CD14-positive monocyte (primary cell): Measurements from ENCODE around the gene COL4A5. TPM values are rescaled to one million over a fixed set of nuclear protein-coding genes. Genes with fewer than 3 reads are reported as not detected.
"Not testable (repeated sequence)": the region's sequence is repeated elsewhere in the genome, so short reads cannot be mapped to it uniquely, and the experiment has no call there.

Source experiments
- DNase-seq, 3 donors: peaks; one replicate each; pipeline ENCODE4 v3.0.0-alpha.2; 2011 to 2022
- H2AFZ ChIP-seq: 2 replicates; pipeline ENCODE4 v1.6.0; 2012; ENCODE audit warnings: mild to moderate bottlenecking, low read depth, low read length, inconsistent platforms; ENCODE audit not compliant: insufficient read depth, poor library complexity, severe bottlenecking
- H3K27ac ChIP-seq, 2 donors: 1 replicate in 1 of 2; 2 replicates in 1 of 2; pipeline ENCODE4 v1.5.1; 2012 to 2013; ENCODE audit warnings: low read length in 2 of 2, control low read depth in 1 of 2, inconsistent platforms in 1 of 2, low read depth in 1 of 2, mild to moderate bottlenecking in 1 of 2
- H3K27me3 ChIP-seq, 2 donors: one replicate each; pipeline versions ENCODE4 v1.6.0 to v1.6.1; 2011 to 2013; ENCODE audit warnings: low read length in 2 of 2; ENCODE audit not compliant: control insufficient read depth in 2 of 2, insufficient read depth in 2 of 2
- H3K36me3 ChIP-seq, 2 donors: replicated peaks in 1 of 2; 1 replicate in 1 of 2; 2 replicates in 1 of 2; pipeline versions ENCODE4 v1.5.1 to v1.6.1; 2012 to 2013; ENCODE audit warnings: low read length in 2 of 2, control low read depth in 1 of 2, inconsistent platforms in 1 of 2, mild to moderate bottlenecking in 1 of 2; ENCODE audit not compliant: insufficient read depth in 2 of 2, control insufficient read depth in 1 of 2
- H3K4me1 ChIP-seq, 2 donors: 1 replicate in 1 of 2; 2 replicates in 1 of 2; pipeline versions ENCODE4 v1.5.1 to v1.6.1; 2012 to 2013; ENCODE audit warnings: low read length in 2 of 2, control low read depth in 1 of 2, inconsistent platforms in 1 of 2, mild to moderate bottlenecking in 1 of 2, moderate library complexity in 1 of 2; ENCODE audit not compliant: insufficient read depth in 2 of 2, control insufficient read depth in 1 of 2
- H3K4me2 ChIP-seq: replicated peaks from 2 replicates; pipeline ENCODE3; 2012; ENCODE audit warnings: low read length, moderate library complexity, mild to moderate bottlenecking; ENCODE audit not compliant: poor library complexity, severe bottlenecking; ENCODE audit errors: extremely low read depth
- H3K4me3 ChIP-seq, 3 experiments: fragments of 200-600 bp in 1 of 3; sonication (generic) in 1 of 3; replicated peaks in 1 of 3; 1 replicate in 2 of 3; 2 replicates in 1 of 3; pipeline ENCODE4 v1.5.1; 2011 to 2013; ENCODE audit warnings: low read length in 3 of 3, mild to moderate bottlenecking in 3 of 3, control low read depth in 2 of 3, low read depth in 2 of 3, inconsistent platforms in 1 of 3, moderate library complexity in 1 of 3
- H3K79me2 ChIP-seq: 2 replicates; pipeline ENCODE4 v1.6.0; 2012; ENCODE audit warnings: mild to moderate bottlenecking, control low read depth, inconsistent platforms, low read length, moderate library complexity; ENCODE audit not compliant: insufficient read depth
- H3K9ac ChIP-seq: 2 replicates; pipeline ENCODE4 v1.6.0; 2017; ENCODE audit warnings: low read length, mild to moderate bottlenecking; ENCODE audit not compliant: insufficient read depth, poor library complexity, severe bottlenecking
- H3K9me3 ChIP-seq, 2 donors: replicated peaks in 1 of 2; 1 replicate in 1 of 2; 2 replicates in 1 of 2; pipeline versions ENCODE4 v1.5.1 to v1.6.1; 2012 to 2013; ENCODE audit warnings: low read length in 2 of 2, control low read depth in 1 of 2; ENCODE audit not compliant: control insufficient read depth in 1 of 2, insufficient read depth in 1 of 2
- H4K20me1 ChIP-seq: 2 replicates; pipeline ENCODE4 v1.6.0; 2012; ENCODE audit warnings: mild to moderate bottlenecking, low read length, control low read depth, moderate library complexity; ENCODE audit not compliant: insufficient read depth
- H3K27ac Mint-ChIP-seq, 7 donors: one replicate each; pipeline ENCODE4 v1.8.0; 2020; ENCODE audit warnings: mild to moderate bottlenecking in 7 of 7, mixed read lengths in 7 of 7, moderate library complexity in 6 of 7, inconsistent platforms in 2 of 7
- H3K27me3 Mint-ChIP-seq, 3 donors: one replicate each; pipeline ENCODE4 v1.8.0; 2021 to 2022; ENCODE audit warnings: low read depth in 3 of 3, mild to moderate bottlenecking in 3 of 3, mixed read lengths in 3 of 3, moderate library complexity in 3 of 3, inconsistent platforms in 1 of 3
- H3K36me3 Mint-ChIP-seq, 2 donors: one replicate each; pipeline ENCODE4 v1.8.0; 2020; ENCODE audit warnings: mixed read lengths in 2 of 2, inconsistent platforms in 1 of 2, mild to moderate bottlenecking in 1 of 2
- H3K4me1 Mint-ChIP-seq: one replicate; pipeline ENCODE4 v1.8.0; 2020; ENCODE audit warnings: mild to moderate bottlenecking, mixed read lengths
- H3K4me3 Mint-ChIP-seq, 2 donors: one replicate each; pipeline ENCODE4 v1.8.0; 2020; ENCODE audit warnings: mild to moderate bottlenecking in 2 of 2, mixed read lengths in 2 of 2, moderate library complexity in 1 of 2
- H3K9me3 Mint-ChIP-seq, 7 donors: one replicate each; pipeline ENCODE4 v1.8.0; 2020 to 2022; ENCODE audit warnings: mixed read lengths in 7 of 7, mild to moderate bottlenecking in 6 of 7, moderate library complexity in 6 of 7, inconsistent platforms in 2 of 7
- WGBS: methylation state at CpG from one replicate; pipeline ENCODE4 v1.1.5; 2013; ENCODE audit warnings: missing lambda C conversion rate; ENCODE audit not compliant: insufficient coverage; 5-methylcytosine and 5-hydroxymethylcytosine counted together
- intact Hi-C, 2 donors: fragments of 100-400 bp; cut with micrococcal nuclease; formaldehyde crosslinking; loops; one replicate each; pipeline versions ENCODE4 v1.15.0 to v1.15.1; 2023
- polyA plus RNA-seq, 3 donors: library from polyadenylated mRNA; depleted of rRNA in 1 of 3; unstranded in 2 of 3; stranded (reverse) in 1 of 3; fragments of 300-500 nt in 2 of 3; fragments of >200 nt in 1 of 3; fragmentation: Illumina TruSeq in 2 of 3; gene quantifications; 1 replicate in 2 of 3; 2 replicates in 1 of 3; pipeline ENCODE4 v1.2.3, GENCODE V29; 2012 to 2021
- TF ChIP-seq, protein P1 (sequence below): fragments of 200-600 bp; IDR thresholded peaks from one replicate; pipeline ENCODE4 v1.8.0; 2022; ENCODE audit warnings: antibody characterized with exemption, mild to moderate bottlenecking

Gene COL4A5
- polyA plus RNA-seq, 3 donors: not detected

DNA sequence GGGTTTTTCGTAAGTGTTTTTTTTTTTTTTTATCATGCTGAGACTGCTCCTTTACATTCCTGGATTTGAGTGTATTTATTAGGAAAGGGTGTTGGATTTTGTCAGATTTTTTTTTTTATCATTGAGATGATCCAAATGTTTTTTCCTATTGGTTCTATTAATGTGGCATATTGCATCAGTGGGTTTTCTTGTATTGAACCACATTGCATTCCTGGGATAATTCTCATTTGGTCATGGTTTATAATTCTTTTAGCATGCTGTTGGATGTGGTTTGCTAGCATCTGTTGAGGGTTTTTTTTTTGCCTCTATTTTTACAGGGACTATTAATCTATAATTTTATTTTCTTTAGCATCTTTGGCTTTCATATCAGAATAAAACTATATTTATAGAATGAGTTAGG, 28.8 kb downstream of the COL4A5 start:
- WGBS: no CpG with 5 or more reads among the region's 1 CpG
- no peak for DNase-seq
- H3K27me3 Mint-ChIP-seq: peaks cover 1 to 4% (median 3%) of the 10 kb centered on the region in 3 donors
- Histone ChIP-seq H3K36me3 (no peaks in the 10 kb centered on the region), H2AFZ (no peak overlapping the region), H3K4me1 (no peaks in the 10 kb centered on the region), H3K27me3 (no peaks in the 10 kb centered on the region), H3K27ac (no peak overlapping the region), H3K9me3 (no peaks in the 10 kb centered on the region), H4K20me1 (no peaks in the 10 kb centered on the region), H3K4me2 (no peak overlapping the region), H3K4me3 (no peak overlapping the region), H3K9ac (no peak overlapping the region), H3K79me2 (no peaks in the 10 kb centered on the region)
- H3K27ac Mint-ChIP-seq: no peak overlapping the region
- no peak overlapping the region for H3K4me3 Mint-ChIP-seq
- H3K9me3 Mint-ChIP-seq: peaks cover 0 to 2% (median 0%) of the 10 kb centered on the region in 7 donors
- no peaks in the 10 kb centered on the region for H3K4me1 Mint-ChIP-seq
- H3K36me3 Mint-ChIP-seq: no peaks in the 10 kb centered on the region
- TF ChIP-seq, protein P1, sequence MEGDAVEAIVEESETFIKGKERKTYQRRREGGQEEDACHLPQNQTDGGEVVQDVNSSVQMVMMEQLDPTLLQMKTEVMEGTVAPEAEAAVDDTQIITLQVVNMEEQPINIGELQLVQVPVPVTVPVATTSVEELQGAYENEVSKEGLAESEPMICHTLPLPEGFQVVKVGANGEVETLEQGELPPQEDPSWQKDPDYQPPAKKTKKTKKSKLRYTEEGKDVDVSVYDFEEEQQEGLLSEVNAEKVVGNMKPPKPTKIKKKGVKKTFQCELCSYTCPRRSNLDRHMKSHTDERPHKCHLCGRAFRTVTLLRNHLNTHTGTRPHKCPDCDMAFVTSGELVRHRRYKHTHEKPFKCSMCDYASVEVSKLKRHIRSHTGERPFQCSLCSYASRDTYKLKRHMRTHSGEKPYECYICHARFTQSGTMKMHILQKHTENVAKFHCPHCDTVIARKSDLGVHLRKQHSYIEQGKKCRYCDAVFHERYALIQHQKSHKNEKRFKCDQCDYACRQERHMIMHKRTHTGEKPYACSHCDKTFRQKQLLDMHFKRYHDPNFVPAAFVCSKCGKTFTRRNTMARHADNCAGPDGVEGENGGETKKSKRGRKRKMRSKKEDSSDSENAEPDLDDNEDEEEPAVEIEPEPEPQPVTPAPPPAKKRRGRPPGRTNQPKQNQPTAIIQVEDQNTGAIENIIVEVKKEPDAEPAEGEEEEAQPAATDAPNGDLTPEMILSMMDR: no peak
- intact Hi-C loops: no loop called here

DNA sequence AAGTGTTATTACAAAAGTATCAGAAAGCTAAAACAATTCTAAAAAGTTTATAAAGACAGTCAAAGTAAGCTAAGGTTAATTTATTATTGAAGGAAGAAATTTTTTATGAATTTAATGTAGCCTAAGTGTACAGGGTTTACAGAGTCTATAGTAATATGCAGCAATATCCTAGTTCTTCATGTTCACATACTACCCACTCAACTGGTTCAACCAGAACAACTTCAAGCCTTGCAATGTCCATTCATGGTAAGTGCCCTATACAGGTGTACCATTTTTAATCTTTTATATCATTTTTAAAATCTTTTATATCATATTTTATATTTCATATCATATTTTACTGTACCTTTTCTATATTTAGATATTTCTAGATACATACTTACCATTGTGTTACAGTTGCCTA, 34.3 kb downstream of the COL4A5 start:
- Histone ChIP-seq H3K9me3 (no peaks in the 10 kb centered on the region), H3K4me3 (no peak overlapping the region), H3K4me2 (no peak overlapping the region), H3K27ac (no peak overlapping the region), H3K9ac (no peak overlapping the region), H2AFZ (no peak overlapping the region), H3K4me1 (no peaks in the 10 kb centered on the region), H3K79me2 (no peaks in the 10 kb centered on the region), H4K20me1 (no peaks in the 10 kb centered on the region), H3K27me3 (no peaks in the 10 kb centered on the region), H3K36me3 (no peaks in the 10 kb centered on the region)
- Mint-ChIP-seq H3K36me3 (no peaks in the 10 kb centered on the region), H3K4me1 (no peaks in the 10 kb centered on the region), H3K4me3 (no peak overlapping the region), H3K27ac (no peak overlapping the region), H3K27me3 (peaks cover 1 to 3% (median 2%) of the 10 kb centered on the region in 3 donors), H3K9me3 (peaks cover 0 to 4% (median 1%) of the 10 kb centered on the region in 7 donors)
- DNase-seq: no peak
- intact Hi-C loops: no loop called here
- TF ChIP-seq, protein P1: no peak

DNA sequence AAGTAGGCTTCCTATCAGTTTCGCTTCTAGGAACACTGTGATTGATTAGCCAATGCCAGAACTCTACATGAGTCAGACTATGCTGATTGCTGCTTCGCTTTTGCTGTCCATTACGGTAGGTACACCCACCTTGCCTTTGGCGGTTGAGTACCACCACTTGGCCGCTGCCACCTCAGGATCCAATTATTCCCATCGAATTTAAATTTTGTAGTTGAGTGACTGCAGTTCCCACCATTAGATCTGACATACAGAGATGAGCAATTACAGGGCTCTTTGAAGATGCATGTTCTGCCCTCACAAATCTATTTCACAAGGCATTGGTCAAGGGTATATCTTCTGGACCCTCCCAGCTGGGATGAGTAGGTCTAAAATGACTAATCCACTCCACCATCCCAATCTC, 41.9 kb downstream of the COL4A5 start:
- H3K9ac ChIP-seq, H3K27ac ChIP-seq, H3K4me1 ChIP-seq, H3K36me3 ChIP-seq, H3K36me3 Mint-ChIP-seq, H3K4me3 Mint-ChIP-seq, H3K4me2 ChIP-seq, H3K27me3 Mint-ChIP-seq, H3K4me3 ChIP-seq, H2AFZ ChIP-seq, DNase-seq, H3K9me3 ChIP-seq, H3K4me1 Mint-ChIP-seq, intact Hi-C loops, H3K79me2 ChIP-seq, H4K20me1 ChIP-seq, H3K27ac Mint-ChIP-seq, H3K27me3 ChIP-seq: not testable (repeated sequence)
- WGBS: no CpG with 5 or more reads among the region's 6 CpGs
- H3K9me3 Mint-ChIP-seq: peaks cover 0 to 13% (median 3%) of the 10 kb centered on the region in 7 donors
